ENCODE results near the gene PEAK3. TPM values are rescaled to one million over a fixed set of nuclear protein-coding genes. Genes with fewer than 3 reads are reported as not detected.

PEAK3 gene
- total and polyA plus RNA-seq, 7 donors: under 0.01 to 0.82 (median 0.55) TPM

DNA sequence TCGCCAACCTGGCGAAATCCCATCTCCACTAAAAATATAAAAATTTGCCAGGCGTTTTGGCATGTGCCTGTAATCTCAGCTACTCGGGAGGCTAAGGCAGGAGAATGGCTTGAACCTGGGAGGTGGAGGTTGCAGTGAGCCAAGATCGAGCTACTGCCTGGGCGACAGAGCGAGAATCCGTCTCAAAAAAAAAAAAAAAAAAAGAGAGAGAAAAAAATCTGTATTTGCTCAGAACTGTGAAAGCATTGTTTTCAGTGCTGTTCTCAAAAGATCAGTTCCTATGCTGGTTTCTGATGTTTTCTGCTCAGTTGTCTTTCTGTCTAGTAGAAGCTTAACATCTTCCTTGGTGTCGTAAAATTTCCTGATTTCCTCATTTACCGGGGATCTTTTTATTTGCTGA lies 42.8 kb downstream of the PEAK3 start:
- no peak for DNase-seq
- Histone ChIP-seq H3K27ac (peak overlapping the region in 3 of 4 donors; percentile 53 to 65 (median 57)), H3K9me3 (no peaks in the 10 kb centered on the region), H3K4me3 (peak overlapping the region in 1 of 4 donors; percentile 46), H3K36me3 (peaks cover 6 to 13% (median 10%) of the 10 kb centered on the region in 4 donors), H3K27me3 (no peaks in the 10 kb centered on the region), H3K4me1 (peaks cover 0 to 84% (median 74%) of the 10 kb centered on the region in 4 donors)
- intact Hi-C loops (cut with DNase I): no loop called here
- WGBS, 2 donors: 57 to 61% methylated on average over 10 of the region's 10 CpGs
- no peak for TF ChIP-seq EP300 (IDR thresholded peaks at IDR 0.05)
- TF ChIP-seq POLR2AphosphoS5 (IDR thresholded peaks at IDR 0.05): no peak
- TF ChIP-seq CTCF (IDR thresholded peaks at IDR 0.05): no peak
- TF ChIP-seq POLR2A (IDR thresholded peaks at IDR 0.05): no peak

GRCh38 chr19:2237869-2238153 lies 44.2 kb downstream of the PEAK3 start:
- Histone ChIP-seq H3K4me1 (peaks cover 0 to 81% (median 75%) of the 10 kb centered on the region in 4 donors), H3K36me3 (peaks cover 0 to 13% (median 8%) of the 10 kb centered on the region in 4 donors), H3K4me3 (peak overlapping the region in 3 of 4 donors; percentile 65 to 99 (median 88)), H3K9me3 (no peaks in the 10 kb centered on the region), H3K27me3 (no peaks in the 10 kb centered on the region), H3K27ac (peak overlapping the region in 3 of 4 donors; percentile 97 to 98 (median 98))
- DNase-seq: no peak
- WGBS, 2 donors: 82 to 87% methylated on average over 6 of the region's 6 CpGs
- intact Hi-C loops (cut with DNase I): loop anchor here (2.0 kb wide), 4 partner anchors 75 to 153 kb away; partner anchors contain the start of genes AP3D1 and DOT1L
- no peak for TF ChIP-seq POLR2A (IDR thresholded peaks at IDR 0.05)
- no peak for TF ChIP-seq EP300 (IDR thresholded peaks at IDR 0.05)
- TF ChIP-seq POLR2AphosphoS5 (IDR thresholded peaks at IDR 0.05): no peak
- no peak for TF ChIP-seq CTCF (IDR thresholded peaks at IDR 0.05)

DNA sequence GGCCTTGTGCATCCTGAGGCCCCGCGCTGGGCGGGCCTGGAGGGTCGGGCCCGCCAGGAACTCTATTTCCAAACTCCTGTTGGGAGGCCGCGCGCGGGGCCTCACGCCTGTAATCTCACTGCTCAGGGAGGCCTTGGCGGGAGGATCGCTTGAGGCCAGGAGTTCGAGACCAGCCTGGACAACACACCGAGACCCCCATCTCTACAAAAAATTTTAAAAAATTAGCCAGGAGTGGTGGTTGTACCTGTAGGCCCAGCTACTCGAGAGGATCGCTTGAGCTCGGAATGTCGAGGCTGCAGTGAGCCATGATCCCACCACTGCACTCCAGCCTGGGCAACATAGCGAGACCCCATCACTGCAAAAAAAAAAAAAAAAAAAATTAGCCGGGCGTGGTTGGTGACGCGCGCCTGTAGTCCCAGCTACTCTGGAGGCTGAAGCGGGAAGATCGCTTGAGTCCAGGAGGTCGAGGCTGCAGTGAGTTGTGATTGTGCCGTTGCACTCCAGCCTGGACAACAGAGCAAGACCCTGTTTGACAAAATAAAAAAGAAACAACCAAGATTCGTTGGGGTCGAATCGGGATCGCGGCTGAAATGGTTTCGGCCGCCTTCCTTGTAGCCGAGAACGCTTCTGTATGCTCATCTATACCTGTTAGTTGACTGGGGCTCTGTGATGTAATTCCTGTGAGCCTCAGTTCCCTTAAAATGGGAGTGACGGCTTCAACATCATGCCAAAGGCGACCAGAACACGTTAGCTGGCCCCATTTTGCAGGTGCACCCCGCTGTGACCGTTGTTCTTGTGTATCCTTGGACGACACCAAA lies 44.7 kb downstream of the PEAK3 start:
- Histone ChIP-seq H3K4me1 (peaks cover 0 to 76% (median 70%) of the 10 kb centered on the region in 4 donors), H3K36me3 (peaks cover 0 to 18% (median 8%) of the 10 kb centered on the region in 4 donors), H3K9me3 (no peaks in the 10 kb centered on the region), H3K4me3 (peak overlapping the region; percentile 62 to 99 (median 76)), H3K27me3 (no peaks in the 10 kb centered on the region), H3K27ac (peak overlapping the region; percentile 97 to 99 (median 98))
- 41 to 46% methylated on average over 43 of the region's 43 CpGs for WGBS, 2 donors
- no peak for TF ChIP-seq POLR2AphosphoS5 (IDR thresholded peaks at IDR 0.05)
- TF ChIP-seq POLR2A (IDR thresholded peaks at IDR 0.05): no peak
- no peak for TF ChIP-seq EP300 (IDR thresholded peaks at IDR 0.05)
- TF ChIP-seq CTCF (IDR thresholded peaks at IDR 0.05): no peak
- intact Hi-C loops (cut with DNase I): loop anchor here (2.0 kb wide), 4 partner anchors 74 to 154 kb away; partner anchors contain the start of genes AP3D1 and DOT1L
- DNase-seq: no peak

GRCh38 chr19:2236314-2237050 lies 45.5 kb downstream of the PEAK3 start, which contains the start of the genes PLEKHJ1 and SF3A2:
Gene PLEKHJ1, minus strand, starts transcription at chr19:2236329. Its CDS starts 81 bp downstream, at chr19:2236248.
Gene SF3A2, plus strand, starts transcription at chr19:2236824. Its CDS starts 6,595 bp downstream, at chr19:2243419.
- WGBS, 2 donors: 0% methylated on average over 80 of the region's 80 CpGs
- peak within 1 kb of the TSS; percentile 97 to 99 (median 98) for H3K27ac ChIP-seq
- peaks cover 0 to 68% (median 62%) of the 10 kb centered on the region in 4 donors for H3K4me1 ChIP-seq
- TF ChIP-seq POLR2A (IDR thresholded peaks at IDR 0.05) (peak; percentile 81 to 85), EP300 (IDR thresholded peaks at IDR 0.05) (peak in 1 of 4 donors; percentile 25), POLR2AphosphoS5 (IDR thresholded peaks at IDR 0.05) (peak; percentile 91 to 97 (median 94)), CTCF (IDR thresholded peaks at IDR 0.05) (peak; percentile 96 to 100 (median 99))
- intact Hi-C loops (cut with DNase I): loop anchor here (1.0 to 2.0 kb wide), 7 partner anchors 33 to 154 kb away; partner anchors contain the start of genes AP3D1 and DOT1L
- no peaks in the 10 kb centered on the region for H3K27me3 ChIP-seq
- peaks cover 0 to 24% (median 8%) of the 10 kb centered on the region in 4 donors for H3K36me3 ChIP-seq
- peak within 1 kb of the TSS; percentile 62 to 99 (median 76) for H3K4me3 ChIP-seq
- no peaks in the 10 kb centered on the region for H3K9me3 ChIP-seq
- DNase-seq: peak; percentile 99

Data from sigmoid colon (tissue), 7 donors.